GM23338 (cell line): ENCODE measurements around the gene MAD2L2.

Experiments used
- CREB1 ChIP-seq: fragments of 250-450 bp; sonication (Bioruptor Pico); IDR thresholded peaks from 2 replicates; pipeline ENCODE4 v1.5.0; 2020; ENCODE audit warnings: low read depth, mild to moderate bottlenecking, moderate library complexity
- ETS1 ChIP-seq: IDR thresholded peaks from 2 replicates; pipeline ENCODE4 v1.6.1; 2016; ENCODE audit warnings: antibody characterized with exemption
- EZH2 ChIP-seq: fragments of 200-600 bp; sonication (generic); IDR thresholded peaks from one replicate; pipeline ENCODE4 v1.8.0; 2017; ENCODE audit warnings: antibody characterized with exemption, mild to moderate bottlenecking, low read depth; ENCODE audit not compliant: unreplicated experiment
- EZH2phosphoT487 ChIP-seq: fragments of 200-600 bp; sonication (generic); IDR thresholded peaks from one replicate; pipeline ENCODE4 v1.8.1; 2018; ENCODE audit warnings: antibody characterized with exemption; ENCODE audit not compliant: unreplicated experiment
- JUNB ChIP-seq: IDR thresholded peaks from one replicate; pipeline ENCODE4 v1.6.1; 2016; ENCODE audit warnings: antibody characterized with exemption; ENCODE audit not compliant: unreplicated experiment
- NANOG ChIP-seq: IDR thresholded peaks from 2 replicates; pipeline ENCODE4 v1.6.1; 2016; ENCODE audit warnings: antibody characterized with exemption, borderline replicate concordance
- POLR2AphosphoS5 ChIP-seq: IDR thresholded peaks from 2 replicates; pipeline ENCODE4 v1.6.1; 2016; ENCODE audit warnings: antibody characterized with exemption, low read depth
- REST ChIP-seq: IDR thresholded peaks from one replicate; pipeline ENCODE4 v1.6.1; 2018; ENCODE audit warnings: antibody characterized with exemption; ENCODE audit not compliant: unreplicated experiment
- ZNF114 ChIP-seq: fragments of 250-450 bp; sonication (Bioruptor Pico); IDR thresholded peaks from 2 replicates; pipeline ENCODE4 v1.5.0; 2020; ENCODE audit warnings: mild to moderate bottlenecking, moderate library complexity
- ZNF331 ChIP-seq: fragments of 250-450 bp; sonication (Bioruptor Pico); IDR thresholded peaks from 2 replicates; pipeline ENCODE4 v1.5.0; 2020; ENCODE audit warnings: low read depth, mild to moderate bottlenecking, moderate library complexity
- TF ChIP-seq, protein P1 (sequence below), 2 experiments: fragments of 200-600 bp in 1 of 2; sonication (generic) in 1 of 2; conservative IDR thresholded peaks; 2 replicates each; pipeline versions ENCODE4 v1.5.1 to v1.6.1; 2016 to 2017; ENCODE audit warnings: antibody characterized with exemption in 2 of 2, low read depth in 2 of 2, mild to moderate bottlenecking in 2 of 2, moderate library complexity in 1 of 2

DNA sequence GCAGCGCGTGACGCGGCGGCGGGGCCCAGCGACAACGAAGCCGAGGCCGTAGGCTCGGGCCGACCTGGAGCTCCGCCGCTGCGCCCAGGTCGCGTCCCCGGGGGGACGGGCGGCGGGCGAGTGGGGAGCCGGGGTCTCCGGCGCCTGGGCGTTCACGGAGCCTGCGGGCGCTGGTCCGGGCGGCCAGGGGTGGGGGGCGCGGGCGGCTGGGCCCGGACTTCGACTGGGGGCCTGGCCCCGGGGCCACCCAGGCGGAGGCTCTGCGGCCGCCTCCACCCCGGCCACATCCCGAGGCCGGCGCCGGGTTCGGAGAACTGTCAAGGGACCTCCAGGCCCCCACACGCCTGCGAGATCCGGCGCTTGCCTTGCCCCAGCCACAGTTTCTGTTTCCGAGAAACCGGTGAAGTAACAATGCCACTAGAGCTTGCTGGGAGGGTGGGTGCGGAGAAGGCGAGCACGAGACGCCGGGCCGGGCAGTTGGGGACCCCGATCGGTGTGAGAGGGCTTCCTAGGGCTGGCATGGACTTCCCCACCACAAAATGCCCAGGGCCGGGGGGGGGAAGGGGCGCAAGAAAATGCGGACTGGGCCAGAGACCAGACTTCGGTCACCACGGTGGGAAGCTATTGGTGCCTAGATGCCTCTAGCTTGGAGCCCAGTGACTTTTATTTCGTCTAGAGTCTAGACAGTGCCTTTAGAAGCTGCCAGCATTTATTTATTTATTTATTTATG, 16.4 kb downstream of the MAD2L2 start:
- no peak for TF ChIP-seq CREB1 (CRISPR knock-in tag)
- TF ChIP-seq, protein P1, sequence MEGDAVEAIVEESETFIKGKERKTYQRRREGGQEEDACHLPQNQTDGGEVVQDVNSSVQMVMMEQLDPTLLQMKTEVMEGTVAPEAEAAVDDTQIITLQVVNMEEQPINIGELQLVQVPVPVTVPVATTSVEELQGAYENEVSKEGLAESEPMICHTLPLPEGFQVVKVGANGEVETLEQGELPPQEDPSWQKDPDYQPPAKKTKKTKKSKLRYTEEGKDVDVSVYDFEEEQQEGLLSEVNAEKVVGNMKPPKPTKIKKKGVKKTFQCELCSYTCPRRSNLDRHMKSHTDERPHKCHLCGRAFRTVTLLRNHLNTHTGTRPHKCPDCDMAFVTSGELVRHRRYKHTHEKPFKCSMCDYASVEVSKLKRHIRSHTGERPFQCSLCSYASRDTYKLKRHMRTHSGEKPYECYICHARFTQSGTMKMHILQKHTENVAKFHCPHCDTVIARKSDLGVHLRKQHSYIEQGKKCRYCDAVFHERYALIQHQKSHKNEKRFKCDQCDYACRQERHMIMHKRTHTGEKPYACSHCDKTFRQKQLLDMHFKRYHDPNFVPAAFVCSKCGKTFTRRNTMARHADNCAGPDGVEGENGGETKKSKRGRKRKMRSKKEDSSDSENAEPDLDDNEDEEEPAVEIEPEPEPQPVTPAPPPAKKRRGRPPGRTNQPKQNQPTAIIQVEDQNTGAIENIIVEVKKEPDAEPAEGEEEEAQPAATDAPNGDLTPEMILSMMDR (conservative IDR thresholded peaks at IDR 0.05; ENCODE audit: low read depth in 2 of 2), result no peak
- TF ChIP-seq EZH2, result no peak
- peak; percentile 75 for TF ChIP-seq POLR2AphosphoS5
- TF ChIP-seq ZNF114, result no peak
- no peak for TF ChIP-seq EZH2phosphoT487
- TF ChIP-seq REST, result peak; percentile 2
- TF ChIP-seq JUNB, result no peak
- no peak for TF ChIP-seq NANOG
- no peak for TF ChIP-seq ETS1
- TF ChIP-seq ZNF331, result no peak
